HG03175 (cell line): Measurements from ENCODE around the gene EEIG1.

Source experiments
- ATAC-seq: cut with Tn5 transposase; IDR thresholded peaks from one replicate; pipeline ENCODE4 v1.9.1; 2021; ENCODE audit warnings: mild to moderate bottlenecking, moderate library complexity; ENCODE audit not compliant: unreplicated experiment

The EEIG1 gene

GRCh38 chr9:128001779-128002298, 21.1 kb upstream of the EEIG1 start:
- no peak for ATAC-seq

GRCh38 chr9:128001151-128001778, 20.5 kb upstream of the EEIG1 start:
- no peak for ATAC-seq

GRCh38 chr9:127999461-127999860, 18.7 kb upstream of the EEIG1 start:
- no peak for ATAC-seq

- no peak for ATAC-seq
Observed at GRCh38 chr9:127993721-127994120, 12.9 kb upstream of the EEIG1 start.

- no peak for ATAC-seq
Observed at GRCh38 chr9:127991757-127992274, 11.0 kb upstream of the EEIG1 start.

GRCh38 chr9:127991017-127991756, 10.4 kb upstream of the EEIG1 start:
- ATAC-seq = no peak

- no peak for ATAC-seq
Observed at GRCh38 chr9:127990554-127990953, 9.8 kb upstream of the EEIG1 start.

- ATAC-seq = no peak
Observed at GRCh38 chr9:127989094-127989493, 8.3 kb upstream of the EEIG1 start.

GRCh38 chr9:127987103-127987614, 6.4 kb upstream of the EEIG1 start:
- ATAC-seq = no peak

- no peak for ATAC-seq
Observed at GRCh38 chr9:127985011-127985410, 4.2 kb upstream of the EEIG1 start.

GRCh38 chr9:127983847-127984289, 3.1 kb upstream of the EEIG1 start:
- ATAC-seq = peak; percentile 34

GRCh38 chr9:127982912-127983311, 2.1 kb upstream of the EEIG1 start:
- no peak for ATAC-seq

- ATAC-seq = no peak
Observed at GRCh38 chr9:127981559-127982121, 851 bp upstream of the EEIG1 start.

GRCh38 chr9:127980060-127980705, 606 bp downstream of the EEIG1 start:
- peak; percentile 29 for ATAC-seq

GRCh38 chr9:127979333-127980059, 1.3 kb downstream of the EEIG1 start:
- peak; percentile 18 for ATAC-seq

- no peak for ATAC-seq
Observed at GRCh38 chr9:127979015-127979332, 1.8 kb downstream of the EEIG1 start.

GRCh38 chr9:127977884-127978647, 2.7 kb downstream of the EEIG1 start:
- no peak for ATAC-seq

GRCh38 chr9:127977009-127977883, 3.5 kb downstream of the EEIG1 start:
- no peak for ATAC-seq

GRCh38 chr9:127976498-127976897, 4.3 kb downstream of the EEIG1 start:
- ATAC-seq = no peak
